Measurements from ENCODE around the gene OR7C1.

The OR7C1 gene

DNA sequence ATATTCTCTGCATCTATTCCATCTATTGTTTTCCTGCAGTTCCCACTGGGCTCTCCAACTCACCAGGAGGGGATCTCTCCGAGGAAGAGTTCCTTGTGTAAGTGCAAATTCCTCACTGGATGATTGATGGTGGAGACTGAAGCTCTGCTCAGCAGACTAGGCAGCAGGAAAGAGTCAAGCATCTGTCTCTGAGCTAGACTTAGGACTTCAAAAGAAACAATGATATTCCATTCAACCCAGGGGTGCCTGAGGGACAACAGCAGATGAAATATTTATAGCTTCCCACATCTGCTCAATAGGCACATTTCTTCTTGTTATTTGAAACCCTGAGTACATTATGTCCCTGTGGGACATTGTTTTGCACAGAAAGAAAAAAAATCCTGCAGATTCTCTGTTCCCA is at the start of gene OR7C1, which contains the start of gene OR7A5:
Gene OR7C1 (minus strand): TSS at position 175 of the 400 bp plus-strand sequence. CDS start 35,049 bp downstream, outside the sequence.
Gene OR7A5 (minus strand): TSS at position 175 of the 400 bp plus-strand sequence. CDS start 6,944 bp downstream, outside the sequence.
- H3K27ac ChIP-seq (ENCODE audit: low read depth, low read length), result no peak within 1 kb of the TSS
- peaks cover 2% of the 10 kb centered on the region; the same call in 1 of the 2 replicates for H3K27me3 ChIP-seq (ENCODE audit: control insufficient read depth, insufficient read depth, low read length)
- H3K9ac ChIP-seq (ENCODE audit: low read length), result no peak within 1 kb of the TSS
- H3K36me3 ChIP-seq (ENCODE audit: control insufficient read depth, insufficient read depth, low read length), result no peaks in the 10 kb centered on the region
- H3K4me1 ChIP-seq (ENCODE audit: control insufficient read depth, insufficient read depth, low read length), result 0 out of 2 replicates have a peak, but pooled peaks cover 3% of the 10 kb centered on the region
- H3K4me3 ChIP-seq (ENCODE audit: low read depth, low read length), result no peak within 1 kb of the TSS
- 0 out of 2 replicates have a peak, but pooled peaks cover under 1% of the 10 kb centered on the region for H3K9me3 ChIP-seq (ENCODE audit: control insufficient read depth, insufficient read depth, low read depth, low read length)

DNA sequence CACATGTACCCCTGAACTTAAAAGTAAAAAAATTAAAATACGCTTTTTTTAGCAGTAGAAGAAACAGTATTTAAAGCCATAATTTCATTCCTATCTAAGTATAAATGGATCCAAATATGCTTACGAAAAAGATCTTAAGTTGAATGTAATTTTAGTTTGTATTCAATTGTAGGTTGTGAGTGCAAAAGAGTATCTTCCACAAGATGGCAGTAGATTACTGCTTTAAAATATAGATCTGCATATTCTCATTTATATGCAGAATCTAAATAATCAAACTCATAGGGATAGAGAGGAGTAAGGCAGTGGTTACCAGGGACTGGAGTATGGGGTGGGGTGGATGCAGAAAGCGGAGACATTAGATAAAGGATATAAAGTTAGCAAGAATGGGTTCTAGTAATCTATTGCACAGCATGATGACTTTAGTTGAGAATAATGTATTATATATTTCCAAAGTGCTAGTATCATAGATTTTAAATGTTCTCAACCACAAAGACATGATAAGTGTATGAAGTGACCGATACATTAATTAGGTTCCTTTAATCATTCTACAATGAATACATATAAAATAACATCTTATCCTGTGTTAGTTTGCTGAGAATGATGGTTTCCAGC is 36.7 kb upstream of the OR7C1 start:
- H3K4me3 ChIP-seq (ENCODE audit: low read depth, low read length), result no peak overlapping the region
- no peaks in the 10 kb centered on the region for H3K4me1 ChIP-seq (ENCODE audit: control insufficient read depth, insufficient read depth, low read length)
- H3K9ac ChIP-seq (ENCODE audit: low read length), result no peak overlapping the region
- no peak overlapping the region for H3K27ac ChIP-seq (ENCODE audit: low read depth, low read length)
- no peaks in the 10 kb centered on the region for H3K36me3 ChIP-seq (ENCODE audit: control insufficient read depth, insufficient read depth, low read length)
- H3K27me3 ChIP-seq (ENCODE audit: control insufficient read depth, insufficient read depth, low read length), result peaks cover 16% of the 10 kb centered on the region
- peaks cover 9% of the 10 kb centered on the region for H3K9me3 ChIP-seq (ENCODE audit: control insufficient read depth, insufficient read depth, low read depth, low read length)

DNA sequence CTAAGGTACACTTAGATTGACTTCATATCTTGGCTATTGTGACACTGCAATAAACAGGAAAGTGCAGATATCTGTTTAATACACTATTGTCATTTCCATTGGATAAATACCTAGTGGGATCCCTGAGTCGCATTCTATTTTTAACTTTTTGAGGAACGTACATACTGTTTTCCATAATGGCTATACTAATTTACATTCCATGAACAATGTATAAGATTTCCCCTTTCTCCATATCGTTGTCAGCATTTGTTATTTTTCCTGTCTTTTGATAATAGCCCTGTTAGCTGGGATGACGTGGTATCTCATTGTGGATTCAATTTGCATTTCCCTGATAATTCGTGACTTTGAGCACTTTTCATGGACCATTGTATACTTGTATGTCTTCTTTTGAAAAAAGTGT is 33.5 kb upstream of the OR7C1 start:
- H3K9me3 ChIP-seq (ENCODE audit: control insufficient read depth, insufficient read depth, low read depth, low read length), result peaks cover 17% of the 10 kb centered on the region
- no peaks in the 10 kb centered on the region for H3K36me3 ChIP-seq (ENCODE audit: control insufficient read depth, insufficient read depth, low read length)
- H3K4me1 ChIP-seq (ENCODE audit: control insufficient read depth, insufficient read depth, low read length), result no peaks in the 10 kb centered on the region
- no peak overlapping the region for H3K4me3 ChIP-seq (ENCODE audit: low read depth, low read length)
- no peak overlapping the region for H3K27ac ChIP-seq (ENCODE audit: low read depth, low read length)
- H3K9ac ChIP-seq (ENCODE audit: low read length), result no peak overlapping the region
- H3K27me3 ChIP-seq (ENCODE audit: control insufficient read depth, insufficient read depth, low read length), result peaks cover 7% of the 10 kb centered on the region; the same call in 1 of the 2 replicates

DNA sequence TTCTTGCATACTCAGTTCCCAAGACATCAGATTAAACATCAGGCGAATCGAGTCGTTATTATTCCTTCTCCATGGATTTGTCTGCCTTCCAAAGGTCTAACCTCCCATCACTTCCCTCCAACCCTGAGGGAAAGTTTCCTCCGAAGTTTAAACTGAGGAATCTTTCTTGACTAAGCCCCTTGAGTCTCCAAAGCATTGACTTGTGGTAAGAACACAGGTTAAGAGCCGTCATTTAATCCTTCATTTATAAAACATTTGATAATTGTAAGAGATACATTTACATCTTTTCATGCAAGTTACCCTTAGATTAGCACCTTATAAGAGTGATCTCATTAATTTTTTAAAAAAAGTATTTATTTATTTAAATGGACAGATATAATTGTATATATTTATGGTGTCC is 13.8 kb upstream of the OR7C1 start, which contains the start of gene OR7A10:
Gene OR7A10 (minus strand): TSS at position 101 of the 400 bp plus-strand sequence. CDS start 7,045 bp downstream, outside the sequence.
- peaks cover 40% of the 10 kb centered on the region for H3K27me3 ChIP-seq (ENCODE audit: control insufficient read depth, insufficient read depth, low read length)
- H3K9me3 ChIP-seq (ENCODE audit: control insufficient read depth, insufficient read depth, low read depth, low read length), result no peaks in the 10 kb centered on the region
- no peaks in the 10 kb centered on the region for H3K4me1 ChIP-seq (ENCODE audit: control insufficient read depth, insufficient read depth, low read length)
- H3K36me3 ChIP-seq (ENCODE audit: control insufficient read depth, insufficient read depth, low read length), result no peaks in the 10 kb centered on the region
- no peak within 1 kb of the TSS for H3K27ac ChIP-seq (ENCODE audit: low read depth, low read length)
- no peak within 1 kb of the TSS for H3K9ac ChIP-seq (ENCODE audit: low read length)
- H3K4me3 ChIP-seq (ENCODE audit: low read depth, low read length), result no peak within 1 kb of the TSS

DNA sequence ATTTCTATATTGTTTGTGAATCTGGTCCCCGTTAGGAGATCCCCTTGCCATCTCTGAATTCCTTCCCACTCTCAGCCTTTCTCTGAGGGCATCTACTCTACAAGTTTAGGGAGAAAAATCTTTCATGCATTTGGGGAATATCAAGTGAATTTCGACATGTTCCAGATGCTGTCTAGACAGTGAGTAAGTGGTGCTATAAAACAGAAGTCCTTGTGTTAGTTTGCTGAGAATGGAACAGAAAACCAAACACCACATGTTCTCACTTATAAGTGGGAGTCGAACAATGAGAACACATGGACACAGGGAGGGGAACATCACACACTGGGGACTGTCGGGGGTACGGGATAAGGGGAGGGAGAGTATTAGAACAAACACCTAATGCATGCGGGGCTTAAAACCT is 8.6 kb upstream of the OR7C1 start:
- Histone ChIP-seq H3K4me3 (ENCODE audit: low read depth, low read length) (no peak overlapping the region), H3K36me3 (ENCODE audit: control insufficient read depth, insufficient read depth, low read length) (no peaks in the 10 kb centered on the region), H3K4me1 (ENCODE audit: control insufficient read depth, insufficient read depth, low read length) (no peaks in the 10 kb centered on the region), H3K27me3 (ENCODE audit: control insufficient read depth, insufficient read depth, low read length) (peaks cover 25% of the 10 kb centered on the region), H3K9ac (ENCODE audit: low read length) (no peak overlapping the region), H3K27ac (ENCODE audit: low read depth, low read length) (no peak overlapping the region), H3K9me3 (ENCODE audit: control insufficient read depth, insufficient read depth, low read depth, low read length) (no peaks in the 10 kb centered on the region)

DNA sequence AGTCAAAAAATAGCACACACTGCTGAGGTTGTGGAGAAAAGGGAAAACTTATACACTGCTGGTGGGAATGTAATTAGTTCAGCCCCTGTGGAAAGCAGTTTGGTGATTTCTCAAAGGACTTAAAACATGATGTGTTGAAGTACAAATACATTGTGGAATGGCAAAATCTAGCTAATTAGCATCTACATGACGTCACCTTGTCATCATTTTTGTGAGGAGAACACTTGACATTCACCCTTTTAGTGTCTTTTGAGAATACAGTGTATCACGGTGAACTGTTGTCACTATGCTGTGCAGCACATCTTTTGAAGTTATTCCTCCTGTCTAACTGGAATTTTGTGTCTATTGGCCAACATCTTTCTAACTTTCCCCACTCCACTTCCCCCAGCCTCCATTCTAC is 8.2 kb upstream of the OR7C1 start:
- peaks cover 21% of the 10 kb centered on the region for H3K27me3 ChIP-seq (ENCODE audit: control insufficient read depth, insufficient read depth, low read length)
- H3K9ac ChIP-seq (ENCODE audit: low read length), result no peak overlapping the region
- no peaks in the 10 kb centered on the region for H3K9me3 ChIP-seq (ENCODE audit: control insufficient read depth, insufficient read depth, low read depth, low read length)
- H3K36me3 ChIP-seq (ENCODE audit: control insufficient read depth, insufficient read depth, low read length), result no peaks in the 10 kb centered on the region
- no peaks in the 10 kb centered on the region for H3K4me1 ChIP-seq (ENCODE audit: control insufficient read depth, insufficient read depth, low read length)
- H3K4me3 ChIP-seq (ENCODE audit: low read depth, low read length), result no peak overlapping the region
- no peak overlapping the region for H3K27ac ChIP-seq (ENCODE audit: low read depth, low read length)

DNA sequence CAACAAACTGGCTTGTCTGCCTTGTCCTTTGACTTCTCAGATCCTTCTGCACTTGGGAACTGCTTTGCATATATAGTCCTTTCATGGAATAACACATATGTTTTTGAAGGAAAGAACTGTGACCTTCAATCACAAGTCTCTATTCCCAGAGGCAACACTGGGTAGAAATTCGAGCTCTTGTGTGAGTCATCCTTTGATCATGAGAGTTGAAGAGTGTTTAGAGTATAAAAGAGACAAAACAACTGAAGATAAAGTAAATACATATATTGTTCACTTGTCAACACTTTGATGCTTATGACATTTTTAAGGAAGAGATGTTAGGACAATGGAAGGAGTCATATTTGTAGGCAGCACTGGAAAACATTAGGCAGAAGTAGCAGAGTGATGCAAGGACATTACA is 5.2 kb upstream of the OR7C1 start:
- Histone ChIP-seq H3K27me3 (ENCODE audit: control insufficient read depth, insufficient read depth, low read length) (peaks cover 16% of the 10 kb centered on the region), H3K27ac (ENCODE audit: low read depth, low read length) (no peak overlapping the region), H3K9ac (ENCODE audit: low read length) (no peak overlapping the region), H3K4me3 (ENCODE audit: low read depth, low read length) (no peak overlapping the region), H3K9me3 (ENCODE audit: control insufficient read depth, insufficient read depth, low read depth, low read length) (no peaks in the 10 kb centered on the region), H3K36me3 (ENCODE audit: control insufficient read depth, insufficient read depth, low read length) (no peaks in the 10 kb centered on the region), H3K4me1 (ENCODE audit: control insufficient read depth, insufficient read depth, low read length) (no peaks in the 10 kb centered on the region)

DNA sequence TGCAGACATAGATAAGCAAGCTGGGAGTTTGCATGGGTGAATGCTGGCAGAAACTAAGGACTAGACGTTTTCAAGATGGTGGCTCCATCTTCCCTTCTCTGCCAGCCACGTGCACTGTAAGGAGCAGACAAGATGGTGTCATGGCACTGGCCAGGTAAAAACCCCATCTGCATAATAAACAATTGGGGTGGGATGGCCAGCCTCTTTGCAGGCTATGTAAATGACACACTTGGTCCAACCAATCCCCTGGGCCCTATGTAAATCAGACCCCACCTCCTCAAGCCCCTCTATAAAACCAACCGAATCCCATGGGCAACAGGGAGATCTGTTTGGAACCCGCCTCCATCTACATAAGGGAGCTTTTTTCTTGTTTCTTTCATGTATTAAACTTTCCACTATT is 2.4 kb upstream of the OR7C1 start:
- H3K9me3 ChIP-seq (ENCODE audit: control insufficient read depth, insufficient read depth, low read depth, low read length), result no peaks in the 10 kb centered on the region
- H3K4me3 ChIP-seq (ENCODE audit: low read depth, low read length), result no peak overlapping the region
- H3K36me3 ChIP-seq (ENCODE audit: control insufficient read depth, insufficient read depth, low read length), result no peaks in the 10 kb centered on the region
- no peak overlapping the region for H3K9ac ChIP-seq (ENCODE audit: low read length)
- H3K27ac ChIP-seq (ENCODE audit: low read depth, low read length), result no peak overlapping the region
- peaks cover 3% of the 10 kb centered on the region; the same call in 1 of the 2 replicates for H3K27me3 ChIP-seq (ENCODE audit: control insufficient read depth, insufficient read depth, low read length)
- H3K4me1 ChIP-seq (ENCODE audit: control insufficient read depth, insufficient read depth, low read length), result 0 out of 2 replicates have a peak, but pooled peaks cover 3% of the 10 kb centered on the region

DNA sequence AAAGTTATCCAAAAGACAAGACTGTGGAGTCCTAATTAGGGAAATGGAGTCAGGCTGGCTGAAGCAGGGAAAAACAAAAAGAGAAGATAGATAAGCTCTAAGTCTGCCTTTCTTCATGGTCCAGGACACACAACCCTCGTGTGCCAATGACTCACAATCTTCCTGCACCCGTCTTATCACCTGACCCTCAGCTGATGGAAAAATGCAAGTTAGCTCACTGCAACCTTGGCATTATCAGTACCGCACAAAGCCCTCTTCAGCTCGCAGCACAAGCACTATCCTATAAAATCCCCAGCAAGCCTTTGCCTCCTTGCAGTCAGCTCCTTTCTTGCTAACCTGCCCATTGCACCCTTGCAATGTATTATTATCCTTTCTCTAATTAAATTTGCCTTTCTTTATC is 4.3 kb downstream of the OR7C1 start:
- Histone ChIP-seq H3K4me1 (ENCODE audit: control insufficient read depth, insufficient read depth, low read length) (0 out of 2 replicates have a peak, but pooled peaks cover 3% of the 10 kb centered on the region), H3K36me3 (ENCODE audit: control insufficient read depth, insufficient read depth, low read length) (no peaks in the 10 kb centered on the region), H3K9me3 (ENCODE audit: control insufficient read depth, insufficient read depth, low read depth, low read length) (0 out of 2 replicates have a peak, but pooled peaks cover 4% of the 10 kb centered on the region), H3K4me3 (ENCODE audit: low read depth, low read length) (no peak overlapping the region), H3K27me3 (ENCODE audit: control insufficient read depth, insufficient read depth, low read length) (no peaks in the 10 kb centered on the region; the same call in 1 of the 2 replicates), H3K27ac (ENCODE audit: low read depth, low read length) (no peak overlapping the region), H3K9ac (ENCODE audit: low read length) (no peak overlapping the region)

DNA sequence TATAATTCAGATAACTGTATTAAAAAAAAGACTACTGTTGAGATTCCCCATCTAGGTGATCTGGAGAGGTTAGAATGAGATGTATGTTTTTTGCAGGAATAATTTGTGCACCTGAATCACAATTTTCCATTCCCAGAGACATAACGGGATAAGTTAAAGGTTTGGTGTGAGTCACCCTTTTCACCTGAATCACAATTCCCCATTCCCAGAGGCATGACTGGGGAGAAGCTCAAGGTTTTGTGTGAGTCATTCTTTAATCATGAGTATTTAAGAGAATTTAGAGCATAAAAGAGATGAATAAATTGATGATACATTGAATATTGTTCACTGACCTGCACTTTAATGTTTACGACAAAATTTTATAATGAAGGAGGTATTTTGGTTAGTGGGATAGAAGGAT is 9.0 kb downstream of the OR7C1 start:
- Histone ChIP-seq H3K4me3 (ENCODE audit: low read depth, low read length) (no peak overlapping the region), H3K27me3 (ENCODE audit: control insufficient read depth, insufficient read depth, low read length) (no peaks in the 10 kb centered on the region; the same call in 1 of the 2 replicates), H3K9ac (ENCODE audit: low read length) (no peak overlapping the region), H3K4me1 (ENCODE audit: control insufficient read depth, insufficient read depth, low read length) (no peaks in the 10 kb centered on the region), H3K9me3 (ENCODE audit: control insufficient read depth, insufficient read depth, low read depth, low read length) (0 out of 2 replicates have a peak, but pooled peaks cover 4% of the 10 kb centered on the region), H3K36me3 (ENCODE audit: control insufficient read depth, insufficient read depth, low read length) (no peaks in the 10 kb centered on the region), H3K27ac (ENCODE audit: low read depth, low read length) (no peak overlapping the region)

DNA sequence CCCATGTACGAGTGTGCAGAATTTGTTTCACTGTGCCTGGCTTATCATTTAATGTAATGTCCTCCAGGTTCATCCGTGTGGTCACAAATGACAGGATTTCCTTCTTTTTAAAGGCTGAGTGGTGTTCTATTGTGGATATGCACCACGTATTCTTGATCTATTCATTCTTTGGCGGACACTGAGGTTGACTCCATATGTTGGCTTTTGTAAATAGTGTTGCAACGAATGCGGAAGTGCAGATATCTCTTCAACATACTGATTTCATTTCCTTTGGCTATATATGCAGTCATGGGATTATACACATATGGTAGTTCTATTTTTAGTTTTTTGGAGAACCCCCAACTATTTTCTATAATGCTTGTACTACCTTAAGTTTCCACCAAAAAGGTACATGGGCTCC is 13.0 kb downstream of the OR7C1 start:
- H3K4me1 ChIP-seq (ENCODE audit: control insufficient read depth, insufficient read depth, low read length), result no peaks in the 10 kb centered on the region
- H3K27me3 ChIP-seq (ENCODE audit: control insufficient read depth, insufficient read depth, low read length), result no peaks in the 10 kb centered on the region; the same call in 1 of the 2 replicates
- H3K4me3 ChIP-seq (ENCODE audit: low read depth, low read length), result no peak overlapping the region
- H3K36me3 ChIP-seq (ENCODE audit: control insufficient read depth, insufficient read depth, low read length), result no peaks in the 10 kb centered on the region
- no peak overlapping the region for H3K9ac ChIP-seq (ENCODE audit: low read length)
- no peak overlapping the region for H3K27ac ChIP-seq (ENCODE audit: low read depth, low read length)
- no peaks in the 10 kb centered on the region for H3K9me3 ChIP-seq (ENCODE audit: control insufficient read depth, insufficient read depth, low read depth, low read length)
